ENCODE measurements around the gene DNMBP.

DNMBP gene

GRCh38 chr10:99975942-99976809, 33.6 kb downstream of the DNMBP start:
- POLR2A ChIA-PET = interaction anchor here (1.6 kb wide), 1 partner anchor 34 kb away, joined by 5 read pairs; the partner anchor contains the start of gene DNMBP
- TF ChIP-seq HDGF (IDR thresholded peaks at IDR 0.05; ENCODE audit: borderline replicate concordance) (no peak), FOXM1 (IDR thresholded peaks at IDR 0.05; ENCODE audit: borderline replicate concordance) (no peak), L3MBTL2 (conservative IDR thresholded peaks at IDR 0.05) (no peak), ELF4 (IDR thresholded peaks at IDR 0.05) (no peak), ARNT (IDR thresholded peaks at IDR 0.05) (no peak), ZNF384 (IDR thresholded peaks at IDR 0.05) (no peak)
- CTCF ChIA-PET = interaction anchor here (0.7 kb wide), 1 partner anchor 167 kb away, joined by 3 read pairs; no protein-coding TSS in a partner anchor
- no peak for DNase-seq (ENCODE audit: extremely low spot score)

GRCh38 chr10:99975106-99975829, 34.5 kb downstream of the DNMBP start:
- ChIA-PET POLR2A (no interaction called here), CTCF (no interaction called here)
- TF ChIP-seq PKNOX1 (IDR thresholded peaks at IDR 0.05) (no peak), SP1 (IDR thresholded peaks at IDR 0.05) (no peak), FOXK2 (IDR thresholded peaks at IDR 0.05) (no peak), L3MBTL2 (conservative IDR thresholded peaks at IDR 0.05) (no peak), TARDBP (IDR thresholded peaks at IDR 0.05) (no peak), BHLHE40 (IDR thresholded peaks at IDR 0.05; ENCODE audit: borderline replicate concordance) (no peak), FOXM1 (IDR thresholded peaks at IDR 0.05; ENCODE audit: borderline replicate concordance) (no peak), LEF1 (IDR thresholded peaks at IDR 0.05; ENCODE audit: borderline replicate concordance) (no peak), ARNT (IDR thresholded peaks at IDR 0.05) (no peak), SUZ12 (IDR thresholded peaks at IDR 0.05) (no peak), CTBP1 (IDR thresholded peaks at IDR 0.05; ENCODE audit: borderline replicate concordance) (no peak), FOXA1 (IDR thresholded peaks at IDR 0.05) (no peak)

GRCh38 chr10:99973190-99973589, 36.6 kb downstream of the DNMBP start:
- CTCF ChIA-PET = interaction anchor here (1.3 kb wide), 1 partner anchor 127 kb away, joined by 4 read pairs; no protein-coding TSS in a partner anchor
- POLR2A ChIA-PET = no interaction called here
- DNase-seq (ENCODE audit: extremely low spot score) = no peak
- TF ChIP-seq L3MBTL2 (conservative IDR thresholded peaks at IDR 0.05) (no peak), CTBP1 (IDR thresholded peaks at IDR 0.05; ENCODE audit: borderline replicate concordance) (no peak), PKNOX1 (IDR thresholded peaks at IDR 0.05) (no peak), TARDBP (IDR thresholded peaks at IDR 0.05) (no peak), FOXA1 (IDR thresholded peaks at IDR 0.05) (no peak), SUZ12 (IDR thresholded peaks at IDR 0.05) (no peak), ZNF384 (IDR thresholded peaks at IDR 0.05) (no peak), FOXK2 (IDR thresholded peaks at IDR 0.05) (no peak), LEF1 (IDR thresholded peaks at IDR 0.05; ENCODE audit: borderline replicate concordance) (no peak), FOXM1 (IDR thresholded peaks at IDR 0.05; ENCODE audit: borderline replicate concordance) (no peak), ELF4 (IDR thresholded peaks at IDR 0.05) (no peak)

More at GRCh38 chr10:99975106-99975829, 34.5 kb downstream of the DNMBP start:
- no peak for DNase-seq (ENCODE audit: extremely low spot score)

GRCh38 chr10:99967961-99968360, 41.8 kb downstream of the DNMBP start:
- no peak for TF ChIP-seq BHLHE40 (IDR thresholded peaks at IDR 0.05; ENCODE audit: borderline replicate concordance)
- TF ChIP-seq SP1 (IDR thresholded peaks at IDR 0.05) = no peak
- no peak for TF ChIP-seq CTBP1 (IDR thresholded peaks at IDR 0.05; ENCODE audit: borderline replicate concordance)
- no peak for TF ChIP-seq TARDBP (IDR thresholded peaks at IDR 0.05)
- TF ChIP-seq FOXA1 (IDR thresholded peaks at IDR 0.05) = no peak
- no peak for TF ChIP-seq L3MBTL2 (conservative IDR thresholded peaks at IDR 0.05)
- TF ChIP-seq ARNT (IDR thresholded peaks at IDR 0.05) = no peak
- no peak for TF ChIP-seq ELF4 (IDR thresholded peaks at IDR 0.05)
- TF ChIP-seq NFRKB (IDR thresholded peaks at IDR 0.05) = no peak
- no peak for TF ChIP-seq SUZ12 (IDR thresholded peaks at IDR 0.05)
- no peak for TF ChIP-seq FOXK2 (IDR thresholded peaks at IDR 0.05)
- ChIA-PET CTCF (interaction anchor here (0.7 kb wide), 1 partner anchor 51 kb away, joined by 3 read pairs; no protein-coding TSS in a partner anchor), POLR2A (no interaction called here)
- no peak for DNase-seq (ENCODE audit: extremely low spot score)

GRCh38 chr10:99966306-99966705, 43.4 kb downstream of the DNMBP start:
- no peak for DNase-seq (ENCODE audit: extremely low spot score)
- TF ChIP-seq L3MBTL2 (conservative IDR thresholded peaks at IDR 0.05) (no peak), PKNOX1 (IDR thresholded peaks at IDR 0.05) (no peak), CTBP1 (IDR thresholded peaks at IDR 0.05; ENCODE audit: borderline replicate concordance) (no peak), SUZ12 (IDR thresholded peaks at IDR 0.05) (no peak), TARDBP (IDR thresholded peaks at IDR 0.05) (no peak), LEF1 (IDR thresholded peaks at IDR 0.05; ENCODE audit: borderline replicate concordance) (no peak), FOXA1 (IDR thresholded peaks at IDR 0.05) (no peak), FOXK2 (IDR thresholded peaks at IDR 0.05) (no peak), SP1 (IDR thresholded peaks at IDR 0.05) (no peak), HDGF (IDR thresholded peaks at IDR 0.05; ENCODE audit: borderline replicate concordance) (no peak), ELF4 (IDR thresholded peaks at IDR 0.05) (no peak), BHLHE40 (IDR thresholded peaks at IDR 0.05; ENCODE audit: borderline replicate concordance) (no peak), FOXM1 (IDR thresholded peaks at IDR 0.05; ENCODE audit: borderline replicate concordance) (no peak), NFRKB (IDR thresholded peaks at IDR 0.05) (no peak), ARNT (IDR thresholded peaks at IDR 0.05) (no peak), ZNF384 (IDR thresholded peaks at IDR 0.05) (no peak)
- ChIA-PET POLR2A (no interaction called here), CTCF (no interaction called here)

Data from HEK293T (cell line).